ENCODE results near the gene BCOR. TPM values are rescaled to one million over a fixed set of nuclear protein-coding genes. Genes with fewer than 3 reads are reported as not detected.

BCOR gene
- total RNA-seq, 2 experiments from 2014 or later: 48.0 to 64.3 TPM

DNA sequence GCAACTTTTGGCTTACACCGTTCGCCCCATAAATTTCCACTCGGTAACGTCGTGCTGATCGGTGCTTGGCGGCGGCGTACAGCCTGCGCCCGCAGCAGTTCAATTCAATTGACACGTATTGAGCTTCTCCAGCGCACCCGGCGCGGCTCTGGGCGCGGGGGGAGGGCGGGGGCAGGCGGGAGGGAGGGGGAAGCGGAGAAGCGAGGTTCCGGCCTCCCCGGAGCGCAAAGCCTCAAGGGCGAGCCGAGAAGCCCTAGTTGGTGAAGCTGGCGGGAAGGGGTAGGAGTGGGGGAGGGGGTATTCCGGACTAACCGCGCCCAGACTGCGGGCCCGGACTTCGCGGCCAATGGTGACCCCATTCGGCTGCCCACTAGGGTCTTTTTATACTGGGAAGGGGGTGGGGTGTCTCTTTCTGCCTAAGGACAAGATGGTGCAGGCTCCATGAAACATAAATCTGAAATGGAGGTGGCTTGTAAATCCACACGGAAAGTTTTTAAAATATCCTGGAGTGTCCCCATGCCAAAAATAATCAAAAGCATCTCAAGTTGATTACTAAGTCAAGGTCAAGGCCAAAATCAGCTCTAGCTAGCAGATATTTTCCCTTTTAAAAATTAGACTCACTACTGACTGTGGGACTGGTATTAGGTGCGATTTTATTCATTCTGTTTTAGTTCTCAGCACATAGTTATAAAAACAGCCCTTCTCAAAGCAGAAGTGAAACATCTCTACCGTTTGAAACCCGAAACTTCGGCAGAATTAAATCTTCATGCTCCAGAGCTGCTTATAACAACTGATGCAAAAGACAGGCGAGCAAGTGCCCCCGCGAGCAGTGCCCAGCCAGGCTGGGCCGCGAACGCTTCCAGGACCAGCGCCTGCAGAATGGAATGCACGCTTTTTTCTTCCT is 1.5 kb upstream of the BCOR start:
- Histone ChIP-seq H3K4me2 (ENCODE audit: low read length) (peak overlapping the region; percentile 96), H3K27ac (ENCODE audit: low read depth, low read length, poor library complexity, severe bottlenecking) (peak overlapping the region; percentile 99), H3K4me3 (ENCODE audit: low read depth, low read length, poor library complexity, severe bottlenecking) (peak overlapping the region; percentile 90), H3K9me3 (ENCODE audit: low read length) (no peaks in the 10 kb centered on the region), H3K79me2 (ENCODE audit: insufficient read depth, low read depth, low read length) (peaks cover 20% of the 10 kb centered on the region; the same call in 1 of the 2 replicates), H2AFZ (ENCODE audit: low read length) (no peak overlapping the region), H3K36me3 (ENCODE audit: insufficient read depth, low read length) (0 out of 2 replicates have a peak, but pooled peaks cover 4% of the 10 kb centered on the region), H3K4me1 (ENCODE audit: insufficient read depth, low read length, poor library complexity, severe bottlenecking) (peaks cover 52% of the 10 kb centered on the region), H4K20me1 (ENCODE audit: insufficient read depth, low read length) (0 out of 2 replicates have a peak, but pooled peaks cover 5% of the 10 kb centered on the region), H3K9me2 (ENCODE audit: insufficient read depth, low read length) (no peaks in the 10 kb centered on the region)
- ChIA-PET POLR2A (interaction anchor here (0.5 to 4.9 kb wide), 9 partner anchors 28 to 335 kb away, joined by 3 to 55 read pairs (median 5); no protein-coding TSS in a partner anchor), CTCF (ENCODE audit: unreplicated experiment) (no interaction called here)
- DNase-seq (ENCODE audit: low spot score): peak; percentile 87
- BruUV-seq (replicated peaks): no TSS peak
- intact Hi-C loops (cut with micrococcal nuclease; ENCODE audit: unreplicated experiment): loop anchor here (1.0 to 10.0 kb wide), 6 partner anchors 27 to 335 kb away; no protein-coding TSS in a partner anchor
- TF ChIP-seq, protein P1, sequence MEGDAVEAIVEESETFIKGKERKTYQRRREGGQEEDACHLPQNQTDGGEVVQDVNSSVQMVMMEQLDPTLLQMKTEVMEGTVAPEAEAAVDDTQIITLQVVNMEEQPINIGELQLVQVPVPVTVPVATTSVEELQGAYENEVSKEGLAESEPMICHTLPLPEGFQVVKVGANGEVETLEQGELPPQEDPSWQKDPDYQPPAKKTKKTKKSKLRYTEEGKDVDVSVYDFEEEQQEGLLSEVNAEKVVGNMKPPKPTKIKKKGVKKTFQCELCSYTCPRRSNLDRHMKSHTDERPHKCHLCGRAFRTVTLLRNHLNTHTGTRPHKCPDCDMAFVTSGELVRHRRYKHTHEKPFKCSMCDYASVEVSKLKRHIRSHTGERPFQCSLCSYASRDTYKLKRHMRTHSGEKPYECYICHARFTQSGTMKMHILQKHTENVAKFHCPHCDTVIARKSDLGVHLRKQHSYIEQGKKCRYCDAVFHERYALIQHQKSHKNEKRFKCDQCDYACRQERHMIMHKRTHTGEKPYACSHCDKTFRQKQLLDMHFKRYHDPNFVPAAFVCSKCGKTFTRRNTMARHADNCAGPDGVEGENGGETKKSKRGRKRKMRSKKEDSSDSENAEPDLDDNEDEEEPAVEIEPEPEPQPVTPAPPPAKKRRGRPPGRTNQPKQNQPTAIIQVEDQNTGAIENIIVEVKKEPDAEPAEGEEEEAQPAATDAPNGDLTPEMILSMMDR (conservative IDR thresholded peaks at IDR 0.05; ENCODE audit: low read length): no peak
- no peak for TF ChIP-seq EZH2phosphoT487 (IDR thresholded peaks at IDR 0.05; ENCODE audit: borderline replicate concordance, low read depth, low read length)

GRCh38 chrX:40098264-40099054 is 701 bp upstream of the BCOR start:
- Histone ChIP-seq H4K20me1 (ENCODE audit: insufficient read depth, low read length) (0 out of 2 replicates have a peak, but pooled peaks cover 8% of the 10 kb centered on the region), H3K36me3 (ENCODE audit: insufficient read depth, low read length) (0 out of 2 replicates have a peak, but pooled peaks cover 4% of the 10 kb centered on the region), H2AFZ (ENCODE audit: low read length) (no peak overlapping the region), H3K9me3 (ENCODE audit: low read length) (no peaks in the 10 kb centered on the region), H3K27ac (ENCODE audit: low read depth, low read length, poor library complexity, severe bottlenecking) (peak overlapping the region; percentile 99), H3K4me3 (ENCODE audit: low read depth, low read length, poor library complexity, severe bottlenecking) (peak overlapping the region; percentile 90), H3K4me1 (ENCODE audit: insufficient read depth, low read length, poor library complexity, severe bottlenecking) (peaks cover 52% of the 10 kb centered on the region), H3K4me2 (ENCODE audit: low read length) (peak overlapping the region; percentile 96), H3K9me2 (ENCODE audit: insufficient read depth, low read length) (no peaks in the 10 kb centered on the region), H3K79me2 (ENCODE audit: insufficient read depth, low read depth, low read length) (peaks cover 28% of the 10 kb centered on the region; the same call in 1 of the 2 replicates)
- DNase-seq (ENCODE audit: low spot score): peak; percentile 80
- TF ChIP-seq, protein P1 (conservative IDR thresholded peaks at IDR 0.05; ENCODE audit: low read length): no peak
- no peak for TF ChIP-seq EZH2phosphoT487 (IDR thresholded peaks at IDR 0.05; ENCODE audit: borderline replicate concordance, low read depth, low read length)
- ChIA-PET POLR2A (interaction anchor here (0.6 to 4.9 kb wide), 9 partner anchors 16 to 80 kb away, joined by 3 to 55 read pairs (median 4); no protein-coding TSS in a partner anchor), CTCF (ENCODE audit: unreplicated experiment) (interaction anchor here (0.8 to 1.6 kb wide), 2 partner anchors 12 to 70 kb away, joined by 3 to 4 read pairs; no protein-coding TSS in a partner anchor)
- intact Hi-C loops (cut with micrococcal nuclease; ENCODE audit: unreplicated experiment): loop anchor here (1.0 to 10.0 kb wide), 6 partner anchors 28 to 334 kb away; no protein-coding TSS in a partner anchor
- BruUV-seq (replicated peaks): no TSS peak
